ENCODE data around the gene GASK1B.

- TF ChIP-seq CTCF (IDR thresholded peaks at IDR 0.05) (no peak), POLR2A (IDR thresholded peaks at IDR 0.05) (no peak)
Measured at GRCh38 chr4:158159718-158160094, 13.1 kb downstream of the GASK1B start.

Data from heart left ventricle (tissue), 13 donors.